ENCODE data around the gene TPMT.

DNA sequence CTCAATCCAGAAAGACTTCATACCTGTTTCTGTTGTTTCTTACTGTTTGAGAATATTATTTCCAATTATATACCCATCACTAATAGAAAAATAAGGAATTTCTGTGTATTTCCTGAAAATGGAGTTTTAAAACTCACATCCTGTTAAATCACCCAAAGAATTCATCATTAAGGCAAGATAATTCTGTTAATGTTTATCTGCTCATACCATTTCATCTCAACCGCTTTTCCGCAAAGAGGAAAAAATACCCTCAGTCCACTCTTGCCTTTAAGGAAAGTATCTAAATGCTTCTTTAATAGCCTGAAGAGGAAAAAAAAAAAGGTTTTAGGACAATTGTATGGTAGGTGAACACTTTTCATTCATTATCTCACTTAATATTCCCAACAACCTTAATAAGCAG, 7.3 kb downstream of the TPMT start:
- TF ChIP-seq EZH2 (IDR thresholded peaks at IDR 0.05; ENCODE audit: borderline replicate concordance, low read depth, low read length, poor library complexity, severe bottlenecking) (no peak), CTCF (conservative IDR thresholded peaks at IDR 0.05; ENCODE audit: low read depth, low read length) (no peak)
